Ovary (tissue), 3 donors: ENCODE results near the gene RDX.

Experiments
- EP300 ChIP-seq: sonication (generic); formaldehyde crosslinking; IDR thresholded peaks from one replicate; pipeline ENCODE4 v1.6.1; 2017; ENCODE audit warnings: antibody characterized with exemption
- POLR2A ChIP-seq: fragments of 450-650 bp; IDR thresholded peaks from one replicate; pipeline ENCODE4 v1.6.1; 2017; ENCODE audit warnings: antibody characterized with exemption, mild to moderate bottlenecking, moderate library complexity
- TF ChIP-seq, protein P1 (sequence below), 3 donors: fragments of 450-650 bp in 2 of 3; fragments of 200-600 bp in 1 of 3; IDR thresholded peaks; one replicate each; pipeline versions ENCODE4 v1.5.1 to v1.8.0; 2016 to 2022; ENCODE audit warnings: antibody characterized with exemption in 3 of 3, mild to moderate bottlenecking in 1 of 3
- donor health status: DM: no; HTN: no; CAD: no.

DNA sequence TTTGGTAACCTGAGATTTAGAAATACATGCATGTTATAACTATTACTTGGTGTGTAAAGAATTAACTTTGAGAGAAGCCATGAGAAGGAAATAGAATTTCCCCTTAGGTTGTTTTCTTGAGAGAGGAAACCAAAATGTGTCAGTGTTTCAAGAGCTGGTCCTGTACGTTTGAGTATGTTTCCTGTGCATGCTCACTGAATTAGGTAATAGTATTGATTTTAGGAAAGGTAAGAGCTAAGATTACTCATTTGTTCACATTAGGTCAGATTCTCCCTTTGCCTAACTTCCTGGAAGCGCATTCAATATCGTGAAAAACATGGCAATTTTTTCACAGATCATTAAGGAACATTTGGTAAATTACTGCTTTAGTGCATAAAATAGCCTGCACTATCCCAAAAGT is 49.3 kb upstream of the RDX start:
- TF ChIP-seq, protein P1, sequence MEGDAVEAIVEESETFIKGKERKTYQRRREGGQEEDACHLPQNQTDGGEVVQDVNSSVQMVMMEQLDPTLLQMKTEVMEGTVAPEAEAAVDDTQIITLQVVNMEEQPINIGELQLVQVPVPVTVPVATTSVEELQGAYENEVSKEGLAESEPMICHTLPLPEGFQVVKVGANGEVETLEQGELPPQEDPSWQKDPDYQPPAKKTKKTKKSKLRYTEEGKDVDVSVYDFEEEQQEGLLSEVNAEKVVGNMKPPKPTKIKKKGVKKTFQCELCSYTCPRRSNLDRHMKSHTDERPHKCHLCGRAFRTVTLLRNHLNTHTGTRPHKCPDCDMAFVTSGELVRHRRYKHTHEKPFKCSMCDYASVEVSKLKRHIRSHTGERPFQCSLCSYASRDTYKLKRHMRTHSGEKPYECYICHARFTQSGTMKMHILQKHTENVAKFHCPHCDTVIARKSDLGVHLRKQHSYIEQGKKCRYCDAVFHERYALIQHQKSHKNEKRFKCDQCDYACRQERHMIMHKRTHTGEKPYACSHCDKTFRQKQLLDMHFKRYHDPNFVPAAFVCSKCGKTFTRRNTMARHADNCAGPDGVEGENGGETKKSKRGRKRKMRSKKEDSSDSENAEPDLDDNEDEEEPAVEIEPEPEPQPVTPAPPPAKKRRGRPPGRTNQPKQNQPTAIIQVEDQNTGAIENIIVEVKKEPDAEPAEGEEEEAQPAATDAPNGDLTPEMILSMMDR (IDR thresholded peaks at IDR 0.05) = no peak
- no peak for TF ChIP-seq POLR2A
- no peak for TF ChIP-seq EP300
